ENCODE results near the gene EFNA4. TPM values are rescaled to one million over a fixed set of nuclear protein-coding genes. Genes with fewer than 3 reads are reported as not detected.

Gene EFNA4
- total and polyA plus RNA-seq, 9 of the 15 experiments (the other 6 are each of a cell fraction or from before 2014, with no cell fraction given) = 0.68 to 7.4 (median 6.1) TPM

DNA sequence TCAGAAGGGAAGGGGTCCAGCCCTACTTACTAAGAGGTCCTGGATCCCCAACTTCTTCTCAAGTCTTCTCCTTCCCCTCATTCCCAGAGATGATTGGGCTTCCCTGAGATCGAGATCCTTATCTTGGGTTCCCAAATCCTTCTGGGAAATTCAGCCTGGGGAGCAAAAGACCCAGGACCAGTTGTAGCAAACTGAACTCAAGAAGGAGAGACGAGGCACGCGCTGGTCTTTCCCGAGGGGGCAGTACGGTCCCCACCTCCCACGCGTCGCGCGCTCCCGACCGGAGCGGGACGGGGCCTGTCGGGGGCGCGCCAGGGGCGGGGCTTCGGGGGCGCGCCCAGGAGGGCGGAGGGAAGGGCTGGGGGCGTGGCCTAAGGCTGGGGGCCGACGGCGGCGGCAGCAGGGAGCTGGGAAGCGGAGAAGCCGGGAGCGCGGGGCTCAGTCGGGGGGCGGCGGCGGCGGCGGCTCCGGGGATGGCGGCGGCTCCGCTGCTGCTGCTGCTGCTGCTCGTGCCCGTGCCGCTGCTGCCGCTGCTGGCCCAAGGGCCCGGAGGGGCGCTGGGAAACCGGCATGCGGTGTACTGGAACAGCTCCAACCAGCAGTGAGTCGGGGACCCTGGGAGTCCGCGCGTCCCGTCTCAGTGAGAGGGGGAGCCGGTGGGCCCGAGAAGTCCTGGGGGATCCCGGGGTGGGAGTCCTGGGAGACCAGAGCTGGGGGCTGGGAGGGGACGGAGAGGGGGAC lies 15.1 kb downstream of the EFNA4 start, which contains the start of gene EFNA3 (continued):
- TF ChIP-seq, protein P1, sequence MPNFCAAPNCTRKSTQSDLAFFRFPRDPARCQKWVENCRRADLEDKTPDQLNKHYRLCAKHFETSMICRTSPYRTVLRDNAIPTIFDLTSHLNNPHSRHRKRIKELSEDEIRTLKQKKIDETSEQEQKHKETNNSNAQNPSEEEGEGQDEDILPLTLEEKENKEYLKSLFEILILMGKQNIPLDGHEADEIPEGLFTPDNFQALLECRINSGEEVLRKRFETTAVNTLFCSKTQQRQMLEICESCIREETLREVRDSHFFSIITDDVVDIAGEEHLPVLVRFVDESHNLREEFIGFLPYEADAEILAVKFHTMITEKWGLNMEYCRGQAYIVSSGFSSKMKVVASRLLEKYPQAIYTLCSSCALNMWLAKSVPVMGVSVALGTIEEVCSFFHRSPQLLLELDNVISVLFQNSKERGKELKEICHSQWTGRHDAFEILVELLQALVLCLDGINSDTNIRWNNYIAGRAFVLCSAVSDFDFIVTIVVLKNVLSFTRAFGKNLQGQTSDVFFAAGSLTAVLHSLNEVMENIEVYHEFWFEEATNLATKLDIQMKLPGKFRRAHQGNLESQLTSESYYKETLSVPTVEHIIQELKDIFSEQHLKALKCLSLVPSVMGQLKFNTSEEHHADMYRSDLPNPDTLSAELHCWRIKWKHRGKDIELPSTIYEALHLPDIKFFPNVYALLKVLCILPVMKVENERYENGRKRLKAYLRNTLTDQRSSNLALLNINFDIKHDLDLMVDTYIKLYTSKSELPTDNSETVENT (CRISPR knock-in tag; IDR thresholded peaks at IDR 0.05) = peak; percentile 66; the same call in 1 of the 2 replicates
- peak; percentile 93 for TF ChIP-seq EGR1 (conservative IDR thresholded peaks at IDR 0.05)
- peak; percentile 23; the same call in 1 of the 2 replicates for TF ChIP-seq HDAC2 (IDR thresholded peaks at IDR 0.05)
- peak; percentile 57 for TF ChIP-seq HMGN3 (IDR thresholded peaks at IDR 0.05; ENCODE audit: borderline replicate concordance, extremely low read depth, insufficient read length, low read depth, low read length)
- 0 out of 4 replicates have a peak, but pooled peaks of 1 of the 2 experiments have one; percentile 53 for TF ChIP-seq NONO (IDR thresholded peaks at IDR 0.05; ENCODE audit: low read depth in 2 of 2, low read length in 1 of 2)
- peak; percentile 51; the same call in 1 of the 2 replicates for TF ChIP-seq DMBX1 (CRISPR knock-in tag; IDR thresholded peaks at IDR 0.05; ENCODE audit: borderline replicate concordance)
- peak; percentile 67; the same call in 1 of the 2 replicates for TF ChIP-seq RB1 (IDR thresholded peaks at IDR 0.05; ENCODE audit: low read depth)
- peak; percentile 56 for TF ChIP-seq CCNT2 (IDR thresholded peaks at IDR 0.05; ENCODE audit: borderline replicate concordance, extremely low read depth, insufficient read length, low read depth, low read length)
- TF ChIP-seq HDAC1 (IDR thresholded peaks at IDR 0.05) = no peak
- no peak for TF ChIP-seq ETV6 (IDR thresholded peaks at IDR 0.05; ENCODE audit: borderline replicate concordance in 1 of 2, low read depth in 2 of 2, low read length in 1 of 2)
- TF ChIP-seq ETV6 (CRISPR knock-in tag; IDR thresholded peaks at IDR 0.05; ENCODE audit: borderline replicate concordance) = no peak
- no peak for TF ChIP-seq ZNF280A (IDR thresholded peaks at IDR 0.05; ENCODE audit: low read depth, partially characterized antibody)
- no peak for TF ChIP-seq ILK (tag; IDR thresholded peaks at IDR 0.05; ENCODE audit: borderline replicate concordance, low read depth)
- TF ChIP-seq ZNF175 (CRISPR knock-in tag; IDR thresholded peaks at IDR 0.05; ENCODE audit: low read depth) = peak; percentile 43; the same call in 1 of the 2 replicates
- TF ChIP-seq YY1 (IDR thresholded peaks at IDR 0.05; ENCODE audit: borderline replicate concordance in 1 of 3, control insufficient read depth in 1 of 3, extremely low read depth in 1 of 3, insufficient read depth in 3 of 3, insufficient read length in 1 of 3, insufficient replicate concordance in 2 of 3, low read depth in 1 of 3, low read length in 2 of 3) = peak in 1 of 3 experiments; percentile 10
- TF ChIP-seq NFIX (CRISPR knock-in tag; IDR thresholded peaks at IDR 0.05; ENCODE audit: low read depth) = no peak
- TF ChIP-seq ZNF766 (CRISPR knock-in tag; conservative IDR thresholded peaks at IDR 0.05) = peak; percentile 92
- TF ChIP-seq ZNF134 (CRISPR knock-in tag; conservative IDR thresholded peaks at IDR 0.05) = no peak
- TF ChIP-seq KAT7 (CRISPR knock-in tag; IDR thresholded peaks at IDR 0.05; ENCODE audit: borderline replicate concordance) = peak; percentile 16; the same call in 1 of the 2 replicates
- peak; percentile 74 for TF ChIP-seq CXXC5 (CRISPR knock-in tag; IDR thresholded peaks at IDR 0.05)
- peak; percentile 44 to 71; a peak in 3 of 4 replicates for TF ChIP-seq MAZ (CRISPR knock-in tag; conservative IDR thresholded peaks at IDR 0.05 in 1 of 2, IDR thresholded peaks at IDR 0.05 in 1 of 2)
- TF ChIP-seq CBFA2T2 (conservative IDR thresholded peaks at IDR 0.05) = no peak
- no peak for TF ChIP-seq SETDB1 (IDR thresholded peaks at IDR 0.05; ENCODE audit: low read length)

Measured in K562 (cell line).